Measurements from ENCODE around the gene ADISSP. TPM values are rescaled to one million over a fixed set of nuclear protein-coding genes. Genes with fewer than 3 reads are reported as not detected.

Gene ADISSP
- total and polyA plus RNA-seq, 2 of the 8 experiments (the other 6 are each of a cell fraction or from before 2014, with no cell fraction given), result 111 to 141 TPM

DNA sequence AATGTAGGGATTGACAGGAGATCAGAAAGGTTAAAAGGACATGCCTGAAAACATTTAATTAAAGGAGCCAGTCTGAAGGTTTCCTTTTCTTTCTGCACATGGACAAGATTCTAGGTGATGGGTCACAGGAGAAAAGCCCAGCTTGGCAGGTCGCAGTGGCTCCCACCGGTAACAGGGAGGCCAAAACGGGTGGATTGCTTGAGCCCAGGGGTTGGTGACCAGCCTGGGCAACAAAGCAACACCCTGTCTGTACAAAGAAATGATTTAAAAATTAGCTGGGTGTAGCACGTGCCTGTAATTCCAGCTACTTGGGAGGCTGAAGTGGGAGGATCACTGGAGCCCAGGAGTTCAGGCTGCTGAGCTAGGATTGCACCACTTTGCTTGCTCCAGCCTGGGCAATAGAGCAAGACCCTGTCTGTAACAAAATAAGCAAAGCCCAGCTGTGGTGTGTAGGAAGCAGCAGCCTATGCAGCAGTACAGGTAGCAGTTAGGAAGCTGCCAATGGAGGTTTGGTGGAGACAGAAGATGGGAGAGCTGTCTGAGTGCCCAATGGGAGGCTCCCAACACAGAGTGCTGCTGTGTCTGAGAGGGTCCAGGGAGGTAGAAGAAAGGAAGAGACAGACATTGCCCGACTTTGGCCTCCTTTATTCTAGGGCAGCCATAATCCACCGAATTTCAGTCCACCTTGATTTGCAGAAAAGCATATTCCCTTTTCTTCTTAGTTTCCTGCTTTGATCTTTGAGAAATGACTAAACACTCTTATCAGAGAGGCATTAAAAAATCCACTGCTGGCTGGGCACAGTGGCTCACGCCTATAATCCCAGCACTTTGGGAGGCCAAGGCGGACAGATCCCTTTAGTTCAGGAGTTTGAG is 45.7 kb upstream of the ADISSP start (continued):
- no peak for TF ChIP-seq TAF1 (IDR thresholded peaks at IDR 0.05; ENCODE audit: low read depth, low read length)
- TF ChIP-seq, protein P1, sequence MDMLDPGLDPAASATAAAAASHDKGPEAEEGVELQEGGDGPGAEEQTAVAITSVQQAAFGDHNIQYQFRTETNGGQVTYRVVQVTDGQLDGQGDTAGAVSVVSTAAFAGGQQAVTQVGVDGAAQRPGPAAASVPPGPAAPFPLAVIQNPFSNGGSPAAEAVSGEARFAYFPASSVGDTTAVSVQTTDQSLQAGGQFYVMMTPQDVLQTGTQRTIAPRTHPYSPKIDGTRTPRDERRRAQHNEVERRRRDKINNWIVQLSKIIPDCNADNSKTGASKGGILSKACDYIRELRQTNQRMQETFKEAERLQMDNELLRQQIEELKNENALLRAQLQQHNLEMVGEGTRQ (IDR thresholded peaks at IDR 0.05; ENCODE audit: low read length), result no peak
- TF ChIP-seq, protein P2, sequence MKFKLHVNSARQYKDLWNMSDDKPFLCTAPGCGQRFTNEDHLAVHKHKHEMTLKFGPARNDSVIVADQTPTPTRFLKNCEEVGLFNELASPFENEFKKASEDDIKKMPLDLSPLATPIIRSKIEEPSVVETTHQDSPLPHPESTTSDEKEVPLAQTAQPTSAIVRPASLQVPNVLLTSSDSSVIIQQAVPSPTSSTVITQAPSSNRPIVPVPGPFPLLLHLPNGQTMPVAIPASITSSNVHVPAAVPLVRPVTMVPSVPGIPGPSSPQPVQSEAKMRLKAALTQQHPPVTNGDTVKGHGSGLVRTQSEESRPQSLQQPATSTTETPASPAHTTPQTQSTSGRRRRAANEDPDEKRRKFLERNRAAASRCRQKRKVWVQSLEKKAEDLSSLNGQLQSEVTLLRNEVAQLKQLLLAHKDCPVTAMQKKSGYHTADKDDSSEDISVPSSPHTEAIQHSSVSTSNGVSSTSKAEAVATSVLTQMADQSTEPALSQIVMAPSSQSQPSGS (IDR thresholded peaks at IDR 0.05; ENCODE audit: low read length), result no peak
- no peak for TF ChIP-seq BACH1 (IDR thresholded peaks at IDR 0.05; ENCODE audit: low read length)
- no peak for TF ChIP-seq EP300 (IDR thresholded peaks at IDR 0.05; ENCODE audit: borderline replicate concordance in 1 of 2, low read depth in 2 of 2, low read length in 2 of 2)
- TF ChIP-seq SP4 (IDR thresholded peaks at IDR 0.05; ENCODE audit: low read length), result no peak
- no peak for TF ChIP-seq RBBP5 (IDR thresholded peaks at IDR 0.05; ENCODE audit: borderline replicate concordance, low read depth, low read length)
